Right cardiac atrium (tissue), 5 donors: ENCODE results near the gene NTMT2. TPM values are rescaled to one million over a fixed set of nuclear protein-coding genes. Genes with fewer than 3 reads are reported as not detected.
A peak's percentile ranks its signal among the peaks of the same experiment; 100 is the strongest.

Experiments used
- ATAC-seq, 2 donors: fragments of 200-7000 bp; cut with Tn5 transposase; one replicate each; pipeline versions ENCODE4 v1.8.0 to v1.9.1; 2020; ENCODE audit warnings: moderate library complexity in 2 of 2, mild to moderate bottlenecking in 1 of 2
- DNase-seq, 3 donors: peaks; one replicate each; pipeline ENCODE4 v3.0.0-alpha.2; 2020
- H3K27ac ChIP-seq: one replicate; pipeline ENCODE4 v1.5.1; 2013; ENCODE audit warnings: mild to moderate bottlenecking, low read length, control low read depth, moderate library complexity
- H3K27me3 ChIP-seq: one replicate; pipeline ENCODE4 v1.6.1; 2013; ENCODE audit not compliant: control insufficient read depth, insufficient read depth
- H3K4me1 ChIP-seq: one replicate; pipeline ENCODE4 v1.6.1; 2013; ENCODE audit warnings: low read length; ENCODE audit not compliant: control insufficient read depth, insufficient read depth
- H3K4me3 ChIP-seq: one replicate; pipeline ENCODE4 v1.5.1; 2013; ENCODE audit warnings: low read length, control low read depth
- H3K9me3 ChIP-seq: one replicate; pipeline ENCODE4 v1.6.1; 2013; ENCODE audit warnings: low read length; ENCODE audit not compliant: control insufficient read depth
- WGBS: extraction: QIAGEN DNeasy Blood & Tissue Kit; methylation state at CpG from one replicate; pipeline ENCODE4 v1.1.7; 2013; 5-methylcytosine and 5-hydroxymethylcytosine counted together
- intact Hi-C, 4 donors: fragments of 100-400 bp; cut with DNase I; formaldehyde crosslinking; loops; one replicate each; pipeline versions ENCODE4 v1.11.0 to v1.14.0; 2022 to 2023
- microRNA-seq, 2 donors: library from miRNA; unstranded; fragments of <30 nt; microRNA quantifications; one replicate each; pipeline ENCODE4 v1.2.0, GENCODE V29; 2020 to 2021
- polyA plus RNA-seq: library from polyadenylated mRNA; stranded (reverse); fragments of 200-250 nt; gene quantifications from one replicate; pipeline ENCODE4 v1.2.3, GENCODE V29; 2013
- total RNA-seq, 4 donors: library from RNA; stranded (reverse); fragmentation: NEBNext Ultra II Directional; extraction: Animal tissue kit (Norgen Biotek cat#: 25700); gene quantifications; one replicate each; pipeline ENCODE4 v1.2.1, GENCODE V29; 2021
- donor health status: healthy with polysubstance abuse.
- donor health status: DM: no; HTN: yes; CAD: no.
- donor health status: DM: no; HTN: no; CAD: no.
- donor health status: DM: no; HTN: yes; CAD: no; lungs with severe emphysema.
- donor health status: DM: yes; HTN: yes; CAD: no.

The NTMT2 gene
- total and polyA plus RNA-seq, 5 donors: 1.3 to 7.4 (median 3.5) TPM

DNA sequence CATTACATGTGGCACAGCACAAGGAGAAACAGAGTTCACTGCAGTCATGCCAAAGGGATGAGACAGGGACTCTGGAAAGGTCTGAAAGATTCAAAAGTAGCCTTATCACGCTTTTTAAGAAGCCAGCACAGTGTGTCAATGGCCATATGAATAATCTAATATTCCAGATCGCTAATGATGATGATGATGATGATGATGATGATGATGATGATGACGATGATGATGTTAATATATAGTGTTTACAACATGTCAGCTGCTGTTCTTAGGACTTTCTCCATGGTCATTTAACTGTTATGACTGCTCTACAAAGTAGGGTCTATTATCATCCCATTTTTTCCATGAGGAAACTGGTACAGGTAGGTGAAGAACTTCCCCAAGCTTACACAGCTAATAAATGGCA, 64.4 kb downstream of the NTMT2 start:
- no peak for ATAC-seq
- Histone ChIP-seq H3K27ac (no peak overlapping the region), H3K27me3 (no peaks in the 10 kb centered on the region), H3K4me3 (no peak overlapping the region), H3K9me3 (no peaks in the 10 kb centered on the region), H3K4me1 (no peaks in the 10 kb centered on the region)
- 82% methylated on average over 3 of the region's 3 CpGs for WGBS
- no peak for DNase-seq
- intact Hi-C loops: loop anchor here in 1 of 4 donors (10.0 kb wide), 1 partner anchor 195 kb away; no protein-coding TSS in a partner anchor

DNA sequence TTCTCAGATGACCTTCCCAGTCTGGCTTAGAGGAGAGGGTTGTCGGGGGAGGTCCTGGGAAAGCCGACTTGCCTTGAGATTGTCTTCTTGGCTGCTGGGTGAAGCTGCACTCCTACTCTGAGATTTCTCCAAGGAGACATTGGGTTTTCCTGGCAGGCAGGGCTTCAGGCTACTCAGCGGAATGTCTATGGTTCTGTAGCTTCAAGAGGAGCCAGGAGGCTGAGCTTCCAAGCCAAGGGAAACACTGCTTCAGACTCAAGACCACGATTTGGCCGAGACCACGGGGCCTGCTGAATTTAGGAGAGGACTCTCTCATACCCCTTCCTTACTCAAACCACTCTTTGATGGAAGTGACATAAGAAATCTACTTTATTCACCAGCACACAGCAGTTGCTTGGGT, 67.8 kb downstream of the NTMT2 start:
- ATAC-seq (peak; percentile 84 to 89), DNase-seq (peak; percentile 66 to 93 (median 89))
- Histone ChIP-seq H3K27ac (peak overlapping the region; percentile 20), H3K4me1 (peaks cover 2% of the 10 kb centered on the region), H3K27me3 (no peaks in the 10 kb centered on the region), H3K9me3 (no peaks in the 10 kb centered on the region), H3K4me3 (no peak overlapping the region)
- intact Hi-C loops: loop anchor here in 1 of 4 donors (10.0 kb wide), 1 partner anchor 191 kb away; no protein-coding TSS in a partner anchor
- WGBS: 57% methylated on average over 6 of the region's 6 CpGs

DNA sequence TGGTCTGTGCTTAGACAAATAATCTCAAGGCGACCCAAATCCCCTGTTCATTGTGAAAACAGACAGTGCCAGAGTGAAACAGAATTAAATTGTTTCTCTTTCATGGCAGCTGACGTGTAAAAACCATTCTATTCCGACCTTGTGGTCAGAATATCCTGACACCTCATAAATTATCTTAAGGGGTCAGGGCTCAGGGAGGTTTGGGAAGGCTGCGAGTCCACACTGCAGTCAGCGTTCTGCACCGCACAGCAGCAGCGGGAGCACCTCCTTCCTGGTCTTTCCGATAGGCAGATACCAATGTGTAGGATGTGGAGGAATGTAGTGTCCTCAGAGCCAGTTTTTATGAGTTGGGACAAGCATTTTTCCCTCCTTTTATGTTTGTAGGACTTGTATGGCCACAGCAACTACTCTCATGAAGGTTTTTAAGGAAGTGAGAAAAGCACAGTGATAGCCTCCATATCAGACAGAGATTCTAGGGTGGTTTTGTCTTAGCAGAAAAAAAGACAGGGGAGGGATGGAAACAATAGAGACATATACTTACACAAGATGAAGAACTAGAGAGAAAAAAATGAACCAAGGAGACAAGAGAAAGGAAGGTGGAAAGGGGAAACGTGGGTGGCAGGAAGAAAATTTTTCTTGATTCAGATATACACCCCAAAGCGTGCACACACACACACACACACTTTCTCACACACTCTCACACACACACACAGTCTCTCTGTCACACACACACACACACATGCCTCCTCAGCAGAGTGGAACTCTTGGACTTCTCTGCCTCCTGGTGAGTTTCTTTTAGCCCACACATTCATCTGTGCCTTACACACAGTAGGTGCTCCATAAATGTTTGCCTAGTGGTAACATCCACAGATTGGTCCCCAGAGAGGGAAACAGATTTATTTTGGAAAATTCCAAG, 68.6 kb downstream of the NTMT2 start:
- intact Hi-C loops: loop anchor here in 1 of 4 donors (10.0 kb wide), 1 partner anchor 190 kb away; no protein-coding TSS in a partner anchor
- Histone ChIP-seq H3K9me3 (no peaks in the 10 kb centered on the region), H3K4me1 (peaks cover 2% of the 10 kb centered on the region), H3K27me3 (no peaks in the 10 kb centered on the region), H3K27ac (peak overlapping the region; percentile 20), H3K4me3 (no peak overlapping the region)
- WGBS: 29% methylated on average over 10 of the region's 10 CpGs
- DNase-seq (peak in 2 of 3 donors; percentile 46 to 50), ATAC-seq (peak; percentile 48 to 52)

DNA sequence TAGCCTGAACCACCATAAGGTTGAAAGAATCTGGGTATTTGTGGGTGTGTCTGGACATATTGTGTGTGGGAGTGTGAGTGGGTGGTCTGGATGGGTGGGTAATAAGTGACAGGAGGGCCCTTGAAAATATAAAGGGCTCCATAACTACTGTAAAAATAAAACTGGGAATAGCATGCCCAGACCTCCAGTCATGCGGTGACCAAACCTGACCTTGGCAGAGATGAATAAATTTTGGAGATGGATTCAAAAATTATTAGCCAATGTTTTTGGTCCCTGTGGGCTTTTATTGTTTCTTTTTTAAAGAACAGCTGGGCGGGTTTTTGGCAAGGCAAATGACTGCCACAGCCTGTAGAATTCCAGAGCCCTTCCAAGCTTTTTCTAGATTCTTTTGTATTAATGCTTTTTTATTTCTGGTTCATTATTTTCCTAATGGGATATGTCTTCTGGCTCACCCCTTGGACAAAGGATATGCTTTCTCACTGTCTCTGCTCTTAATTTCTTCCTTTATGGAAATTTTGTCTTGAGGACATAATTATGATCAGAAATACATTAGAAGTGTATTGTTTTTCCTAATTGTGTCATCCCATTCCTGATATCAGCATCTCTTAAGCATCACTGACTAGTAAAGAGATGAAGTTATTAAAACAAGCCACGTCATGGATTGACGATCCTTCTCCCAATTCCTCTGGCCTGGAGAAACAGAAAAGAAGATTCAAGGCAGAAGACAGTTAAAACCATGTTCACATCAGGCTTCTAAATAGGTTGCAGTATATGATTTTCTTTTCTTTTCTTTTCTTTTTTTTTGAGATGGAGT, 69.5 kb downstream of the NTMT2 start:
- 44% methylated on average over 4 of the region's 4 CpGs for WGBS
- intact Hi-C loops: loop anchor here in 1 of 4 donors (10.0 kb wide), 1 partner anchor 190 kb away; no protein-coding TSS in a partner anchor

DNA sequence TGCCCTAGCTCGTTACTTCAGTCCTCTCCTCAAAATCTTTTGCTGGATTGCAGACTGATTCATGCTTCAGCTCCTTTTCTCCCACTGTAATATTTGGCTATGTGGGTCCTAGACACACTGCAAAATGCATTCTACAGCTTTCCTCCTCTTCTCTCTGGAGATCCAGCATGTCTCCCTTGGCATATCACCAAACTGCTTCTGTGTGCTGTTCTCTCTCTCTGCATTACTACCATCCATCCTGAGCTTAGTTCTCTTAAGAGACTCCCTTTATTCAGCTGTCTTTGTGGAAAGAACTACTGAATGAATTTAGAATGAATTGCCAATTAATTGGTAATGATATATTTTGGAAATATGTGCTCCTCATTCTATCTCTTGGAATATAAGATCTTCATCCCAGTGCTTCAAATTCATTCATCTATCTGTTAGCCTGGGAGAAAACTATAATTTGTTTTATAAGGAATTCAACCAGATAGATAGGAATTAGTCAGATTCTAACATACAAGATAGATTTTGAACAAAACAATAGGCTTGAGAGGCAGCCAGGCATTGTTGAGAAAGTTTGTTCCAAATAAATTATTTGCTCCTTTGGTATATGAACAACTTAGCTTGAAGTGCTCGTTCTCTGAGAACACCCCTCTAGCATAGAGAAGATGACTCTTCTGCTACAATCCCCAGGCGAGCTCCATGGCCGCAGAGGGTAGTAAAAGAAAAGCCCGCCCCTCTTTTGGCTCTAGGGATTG, 71.9 kb downstream of the NTMT2 start:
- 74% methylated on average over 5 of the region's 5 CpGs for WGBS
- no peak overlapping the region for H3K4me3 ChIP-seq
- no peak for ATAC-seq
- H3K27ac ChIP-seq: peak overlapping the region; percentile 4
- DNase-seq: no peak
- intact Hi-C loops: loop anchor here in 1 of 4 donors (10.0 kb wide), 1 partner anchor 187 kb away; no protein-coding TSS in a partner anchor
- no peaks in the 10 kb centered on the region for H3K27me3 ChIP-seq
- H3K9me3 ChIP-seq: no peaks in the 10 kb centered on the region
- H3K4me1 ChIP-seq: peaks cover 10% of the 10 kb centered on the region

More for the DNA sequence above, 69.5 kb downstream of the NTMT2 start:
- no peaks in the 10 kb centered on the region for H3K27me3 ChIP-seq
- no peak overlapping the region for H3K4me3 ChIP-seq
- peak; percentile 59 to 85 (median 71) for DNase-seq
- peak; percentile 46 to 48 for ATAC-seq
- H3K27ac ChIP-seq: no peak overlapping the region
- H3K9me3 ChIP-seq: no peaks in the 10 kb centered on the region
- peaks cover 6% of the 10 kb centered on the region for H3K4me1 ChIP-seq

DNA sequence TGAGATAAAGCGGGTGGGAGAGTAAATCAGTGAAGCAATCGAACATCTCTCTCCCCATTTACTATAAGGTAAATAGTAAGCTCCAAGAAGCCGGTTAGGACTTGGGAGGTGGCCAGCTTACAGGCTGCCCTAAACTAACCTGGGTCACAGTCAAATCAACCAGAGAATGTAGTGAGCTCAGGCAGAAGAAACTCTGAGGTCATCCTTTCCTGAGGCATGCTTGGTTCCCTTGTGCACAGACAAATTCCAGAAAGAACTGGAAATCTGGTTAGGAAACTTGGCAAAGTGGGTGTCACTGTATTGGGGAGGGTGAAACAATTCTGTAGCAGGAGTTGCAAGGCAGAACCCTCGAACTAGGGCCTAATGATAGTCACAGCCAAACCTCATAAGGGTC, 72.5 kb downstream of the NTMT2 start:
- intact Hi-C loops: loop anchor here in 1 of 4 donors (10.0 kb wide), 1 partner anchor 187 kb away; no protein-coding TSS in a partner anchor

More for the DNA sequence above, 72.5 kb downstream of the NTMT2 start:
- Histone ChIP-seq H3K27me3 (no peaks in the 10 kb centered on the region), H3K4me3 (no peak overlapping the region), H3K27ac (peak overlapping the region; percentile 4), H3K4me1 (peaks cover 10% of the 10 kb centered on the region), H3K9me3 (no peaks in the 10 kb centered on the region)
- peak in 1 of 3 donors; percentile 45 for DNase-seq
- ATAC-seq: no peak
- 50% methylated on average over 4 of the region's 4 CpGs for WGBS

Small RNA genes within 50 kb of the gene (microRNA-seq; reads per million reads assigned to microRNA genes)
- gene MIR3119-1: 0 reads per million in 2 donors
- 0 reads per million in 2 donors for gene MIR3119-2

Other genes starting within 250 kb of the NTMT2 start
- gene KIFAP3, start 71.3 kb upstream of the NTMT2 start, total RNA-seq: 10 to 100 TPM; 50.1 to 68.2 (median 56.1) TPM
- 25.6 TPM for gene KIFAP3, start 71.3 kb upstream of the NTMT2 start, polyA plus RNA-seq